GM12864 (cell line): ENCODE measurements around the gene ETNK2.

Experiments
- DNase-seq: peaks from one replicate; pipeline ENCODE4 v3.0.0-alpha.2; 2011; ENCODE audit warnings: low read depth
- H3K4me3 ChIP-seq: 2 replicates; pipeline ENCODE4 v1.5.1; 2011; ENCODE audit warnings: mild to moderate bottlenecking, low read depth, low read length, control low read depth
- TF ChIP-seq, protein P1 (sequence below): IDR thresholded peaks from 2 replicates; pipeline ENCODE4 v1.5.1; 2011; ENCODE audit warnings: low read depth, mild to moderate bottlenecking, moderate library complexity, low read length, control low read depth, inconsistent platforms; ENCODE audit errors: missing control alignments

ETNK2 gene

DNA sequence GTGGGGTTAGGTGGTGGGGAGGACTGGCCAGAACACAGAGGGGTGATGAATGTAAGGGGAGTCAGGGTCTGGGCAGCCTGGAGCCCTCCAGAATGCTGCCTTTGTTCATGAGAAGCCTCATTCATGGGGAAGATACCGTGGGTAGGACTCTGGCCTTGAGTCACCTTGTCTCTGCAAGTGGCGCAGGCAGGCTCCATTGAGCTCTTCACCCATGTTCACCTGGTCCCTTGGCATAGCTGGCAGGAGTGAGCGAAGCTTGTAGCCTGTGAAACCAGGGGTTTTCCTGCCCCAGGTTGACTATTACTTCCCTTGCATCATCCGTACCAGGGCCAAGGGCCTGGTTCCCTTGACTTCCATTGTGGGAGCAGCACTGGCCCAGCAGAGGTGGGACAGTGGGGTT is 53.2 kb downstream of the ETNK2 start:
- no peak overlapping the region for H3K4me3 ChIP-seq
- no peak for DNase-seq
- TF ChIP-seq, protein P1, sequence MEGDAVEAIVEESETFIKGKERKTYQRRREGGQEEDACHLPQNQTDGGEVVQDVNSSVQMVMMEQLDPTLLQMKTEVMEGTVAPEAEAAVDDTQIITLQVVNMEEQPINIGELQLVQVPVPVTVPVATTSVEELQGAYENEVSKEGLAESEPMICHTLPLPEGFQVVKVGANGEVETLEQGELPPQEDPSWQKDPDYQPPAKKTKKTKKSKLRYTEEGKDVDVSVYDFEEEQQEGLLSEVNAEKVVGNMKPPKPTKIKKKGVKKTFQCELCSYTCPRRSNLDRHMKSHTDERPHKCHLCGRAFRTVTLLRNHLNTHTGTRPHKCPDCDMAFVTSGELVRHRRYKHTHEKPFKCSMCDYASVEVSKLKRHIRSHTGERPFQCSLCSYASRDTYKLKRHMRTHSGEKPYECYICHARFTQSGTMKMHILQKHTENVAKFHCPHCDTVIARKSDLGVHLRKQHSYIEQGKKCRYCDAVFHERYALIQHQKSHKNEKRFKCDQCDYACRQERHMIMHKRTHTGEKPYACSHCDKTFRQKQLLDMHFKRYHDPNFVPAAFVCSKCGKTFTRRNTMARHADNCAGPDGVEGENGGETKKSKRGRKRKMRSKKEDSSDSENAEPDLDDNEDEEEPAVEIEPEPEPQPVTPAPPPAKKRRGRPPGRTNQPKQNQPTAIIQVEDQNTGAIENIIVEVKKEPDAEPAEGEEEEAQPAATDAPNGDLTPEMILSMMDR = no peak

DNA sequence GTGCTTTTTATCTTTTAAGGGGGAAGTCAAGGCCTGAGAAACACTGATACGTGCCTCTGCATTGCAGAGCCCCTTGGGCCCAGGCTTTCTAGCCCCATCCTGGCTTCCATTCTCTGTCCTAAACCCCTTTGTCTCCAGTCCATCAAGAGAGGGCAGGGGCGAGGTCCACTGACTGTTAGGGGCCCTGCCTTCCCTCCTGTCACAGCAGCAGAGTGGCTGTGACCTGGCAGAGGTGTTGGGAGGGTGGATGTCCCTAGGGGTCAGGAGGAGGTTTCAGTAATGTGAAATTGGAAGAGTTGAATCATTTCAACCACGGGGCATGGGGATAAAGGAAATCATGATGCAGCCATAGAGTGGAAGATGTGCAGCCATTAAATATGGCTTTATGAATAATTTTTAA is 54.9 kb downstream of the ETNK2 start:
- DNase-seq = no peak
- H3K4me3 ChIP-seq = no peak overlapping the region
- TF ChIP-seq, protein P1 = no peak

DNA sequence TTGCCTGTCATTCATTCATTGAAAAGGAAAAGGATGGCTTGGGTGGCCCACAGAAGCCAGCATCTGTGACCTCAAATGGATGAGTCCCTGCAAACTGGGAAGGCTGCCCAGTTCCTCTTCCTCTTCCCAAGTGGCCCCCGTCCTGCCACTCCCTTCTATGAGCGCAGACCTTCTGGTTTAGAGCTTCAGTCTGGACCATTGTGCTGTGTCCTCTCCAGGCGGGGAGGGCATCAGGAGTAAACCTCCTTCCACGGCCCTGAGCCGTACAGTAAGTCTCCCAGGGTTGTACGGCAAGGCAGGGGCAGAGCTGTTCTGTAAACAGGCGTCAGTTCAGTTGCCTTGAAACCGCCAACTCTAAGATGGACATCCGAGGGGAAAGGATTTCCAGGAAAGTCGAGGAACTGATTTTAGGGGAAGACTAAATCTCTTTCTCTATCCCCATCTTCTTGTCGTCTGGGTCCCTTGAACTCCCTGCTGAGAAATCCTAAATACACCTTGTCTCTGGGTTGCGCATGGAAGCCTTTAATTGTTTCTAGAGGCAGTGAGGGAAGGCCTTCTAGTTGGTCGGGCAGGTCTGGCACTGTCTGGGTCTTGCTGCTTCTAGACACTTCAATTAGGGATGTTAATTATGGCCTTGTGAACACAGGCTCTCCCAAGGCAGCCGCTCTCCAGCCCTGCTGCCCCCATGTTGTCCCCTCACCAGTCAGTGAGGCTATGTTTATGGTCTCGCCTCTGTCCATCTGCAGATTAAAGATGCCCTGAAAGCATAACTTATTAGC is 56.8 kb downstream of the ETNK2 start:
- DNase-seq = no peak
- no peak overlapping the region for H3K4me3 ChIP-seq
- TF ChIP-seq, protein P1 = no peak

DNA sequence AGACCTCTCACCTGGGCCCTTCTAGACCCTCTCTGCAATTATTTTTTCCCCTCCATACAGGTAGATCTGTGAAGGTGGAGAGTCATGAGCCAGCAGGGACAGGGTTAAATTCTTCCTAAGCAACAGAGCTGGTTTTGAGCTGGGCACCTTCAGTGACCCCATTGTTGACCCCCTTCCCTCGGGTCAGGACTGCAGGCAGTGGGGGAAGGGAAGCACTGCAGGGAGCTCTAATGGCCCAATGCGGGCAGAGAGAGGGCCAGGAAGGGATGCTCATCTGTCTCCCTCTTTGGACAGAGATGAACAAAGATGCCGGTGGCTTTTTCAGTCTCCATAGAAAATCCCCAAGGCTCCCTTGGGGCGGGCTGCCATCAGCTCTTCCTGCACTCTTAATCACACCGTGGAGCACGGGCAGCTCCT is 57.5 kb downstream of the ETNK2 start:
- no peak overlapping the region for H3K4me3 ChIP-seq
- TF ChIP-seq, protein P1 = no peak
- no peak for DNase-seq

DNA sequence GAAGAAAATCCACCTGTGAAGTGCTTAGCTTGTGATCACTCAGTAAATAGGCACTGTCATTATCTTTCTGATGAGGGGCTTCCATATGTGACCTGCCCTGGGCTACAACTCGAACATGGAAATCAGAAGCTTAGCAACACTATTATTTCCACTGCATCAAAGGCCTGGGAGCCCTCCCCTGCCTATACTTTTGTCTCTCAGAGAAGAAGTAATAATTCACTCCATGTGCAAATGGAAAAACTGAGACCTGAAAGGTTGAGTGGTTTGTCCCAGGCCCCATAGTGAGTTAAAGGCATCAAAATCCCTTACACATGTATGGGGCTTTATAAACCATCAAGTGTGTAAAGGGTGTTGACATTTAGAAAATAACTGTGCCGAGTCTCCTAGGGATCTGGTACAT is 58.1 kb downstream of the ETNK2 start:
- no peak overlapping the region for H3K4me3 ChIP-seq
- TF ChIP-seq, protein P1 = no peak
- no peak for DNase-seq

DNA sequence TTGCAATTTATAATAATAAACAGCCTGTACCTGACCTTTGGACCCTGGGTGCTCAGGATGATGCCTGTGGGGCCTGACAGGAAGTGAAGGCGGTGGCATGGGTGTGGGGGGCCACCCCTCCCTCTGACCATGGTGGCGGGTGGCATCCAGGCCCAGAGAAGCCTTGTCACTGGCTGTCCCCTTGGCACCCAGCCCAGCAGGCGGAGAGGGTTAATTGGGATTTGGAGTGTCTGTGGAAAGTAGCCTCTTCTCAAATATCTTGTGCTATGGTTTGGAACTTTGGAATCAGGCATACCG is 58.5 kb downstream of the ETNK2 start:
- TF ChIP-seq, protein P1 = no peak
- DNase-seq = no peak
- no peak overlapping the region for H3K4me3 ChIP-seq

DNA sequence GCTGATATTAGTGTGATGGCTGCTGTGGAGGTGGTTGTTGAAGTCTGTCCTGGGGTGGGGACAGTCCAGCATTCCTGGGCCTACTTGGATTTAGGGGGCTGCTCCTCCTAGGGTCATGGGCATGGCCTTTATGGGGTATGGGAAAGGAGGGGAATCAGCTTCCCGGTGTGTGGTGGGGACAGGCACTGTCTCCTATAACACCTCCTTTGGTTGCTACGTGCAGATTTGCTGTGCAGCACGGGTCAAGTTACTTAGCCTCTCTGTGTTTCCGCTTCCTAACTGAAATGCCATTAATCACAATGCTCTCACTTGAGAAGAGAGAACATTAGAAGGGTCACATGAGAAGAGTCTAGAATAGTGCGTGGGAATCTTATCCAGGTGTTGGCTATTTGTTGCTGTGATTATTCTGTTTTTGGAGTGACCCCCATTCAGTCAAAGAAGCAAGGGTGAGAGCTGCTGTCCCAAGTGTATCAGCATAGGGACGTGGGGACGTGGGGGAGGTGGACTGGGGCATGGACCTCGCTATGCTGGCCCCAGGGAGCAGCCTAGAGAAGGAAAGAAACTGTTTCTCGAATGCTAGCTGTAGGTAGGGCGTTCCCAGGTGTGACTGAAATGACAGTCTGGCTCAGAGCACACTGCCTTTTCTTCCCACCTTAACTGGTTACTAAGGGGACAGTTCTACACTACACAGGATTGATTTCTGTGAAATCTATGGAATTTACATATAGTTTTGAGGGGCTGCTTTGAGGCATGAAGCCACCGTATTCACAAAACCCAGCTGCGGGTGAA is 59.0 kb downstream of the ETNK2 start:
- TF ChIP-seq, protein P1 = no peak
- H3K4me3 ChIP-seq = no peak overlapping the region
- no peak for DNase-seq
